HG03175 (cell line): ENCODE measurements around the gene NRP2.

Experiments
- ATAC-seq: cut with Tn5 transposase; IDR thresholded peaks from one replicate; pipeline ENCODE4 v1.9.1; 2021; ENCODE audit warnings: mild to moderate bottlenecking, moderate library complexity; ENCODE audit not compliant: unreplicated experiment

Gene NRP2

GRCh38 chr2:205752296-205752820 lies 70.1 kb downstream of the NRP2 start:
- no peak for ATAC-seq

GRCh38 chr2:205752924-205753323 lies 70.6 kb downstream of the NRP2 start:
- ATAC-seq: no peak

GRCh38 chr2:205754285-205754923 lies 72.1 kb downstream of the NRP2 start:
- ATAC-seq: no peak

GRCh38 chr2:205754924-205755321 lies 72.6 kb downstream of the NRP2 start:
- ATAC-seq: no peak

DNA sequence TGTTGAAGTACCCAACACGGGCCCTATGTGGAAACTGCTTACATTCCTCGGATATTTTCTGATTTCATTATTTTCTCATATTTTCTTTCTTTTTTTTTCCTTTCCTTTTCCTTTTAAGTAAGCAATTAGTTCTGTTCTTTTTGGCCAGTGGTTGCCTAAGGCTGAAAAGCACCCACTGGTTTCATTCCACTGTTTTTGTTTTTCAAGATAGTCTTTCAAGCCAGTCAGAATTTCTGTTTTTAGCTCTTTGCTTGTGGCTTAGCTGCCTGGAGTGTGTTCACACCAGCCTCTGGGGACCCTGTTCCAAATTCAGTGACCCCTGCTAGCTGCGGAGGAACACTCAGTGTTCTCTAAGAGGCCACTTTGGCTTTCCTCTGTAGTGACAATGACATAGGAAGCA lies 73.6 kb downstream of the NRP2 start:
- ATAC-seq: no peak

DNA sequence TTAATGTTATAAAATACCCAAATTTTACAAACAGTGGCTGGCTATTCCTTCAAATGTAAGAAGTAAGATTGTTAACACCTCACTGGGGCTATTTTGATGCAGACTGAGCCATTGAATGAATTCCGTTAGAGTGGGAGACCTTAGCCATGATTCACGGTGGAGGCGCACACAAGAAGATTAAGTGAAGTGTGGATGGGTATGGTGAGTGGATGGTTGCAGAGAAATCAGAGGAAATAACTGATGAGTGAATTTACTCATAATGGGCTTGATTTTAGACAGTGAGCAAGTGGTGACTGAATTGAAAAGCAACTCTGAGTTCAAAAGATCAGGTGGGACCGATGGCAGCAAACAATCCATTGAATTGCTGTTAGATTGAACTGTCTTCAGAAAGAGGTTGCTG lies 75.0 kb downstream of the NRP2 start:
- no peak for ATAC-seq

DNA sequence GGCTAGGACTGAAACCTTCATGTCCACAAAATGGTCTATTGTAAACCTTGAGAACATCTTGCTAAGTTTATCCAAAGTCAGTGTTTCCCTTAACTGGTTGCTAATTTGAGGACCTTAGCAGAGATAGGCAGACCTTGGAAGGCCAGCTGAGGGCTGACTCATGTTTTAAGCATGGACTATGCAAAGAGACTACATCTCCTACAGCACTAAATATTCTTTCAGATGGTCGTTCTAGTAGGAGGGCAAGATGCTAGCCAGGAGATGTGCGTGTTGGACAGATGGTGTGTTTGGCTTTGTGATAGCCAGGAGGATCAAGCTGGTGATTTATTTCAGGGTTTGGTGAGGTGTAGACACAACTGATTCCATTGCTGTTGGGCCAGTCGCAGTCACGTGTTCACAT lies 75.8 kb downstream of the NRP2 start:
- ATAC-seq: no peak

- ATAC-seq: no peak
Measured at GRCh38 chr2:205758500-205758899, 76.2 kb downstream of the NRP2 start.

DNA sequence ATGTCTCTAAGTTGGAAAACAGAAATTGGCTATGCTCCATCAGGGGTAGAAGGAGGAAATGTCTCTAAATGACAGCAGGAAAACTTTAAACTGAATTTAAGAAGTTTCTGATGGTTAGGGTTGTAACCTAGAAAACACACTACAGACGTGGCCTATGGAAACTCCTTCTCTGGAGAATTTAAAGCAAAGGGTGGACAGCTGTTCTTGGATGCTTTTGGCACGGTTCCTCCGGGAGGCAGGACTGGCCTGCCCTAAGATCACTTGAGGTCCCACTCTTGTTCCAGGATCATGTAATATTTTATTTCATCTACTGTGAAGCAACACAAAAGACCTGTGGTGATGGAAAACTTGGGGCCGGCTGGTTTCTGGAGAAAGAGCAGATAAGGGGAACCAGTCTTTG lies 77.0 kb downstream of the NRP2 start:
- no peak for ATAC-seq

DNA sequence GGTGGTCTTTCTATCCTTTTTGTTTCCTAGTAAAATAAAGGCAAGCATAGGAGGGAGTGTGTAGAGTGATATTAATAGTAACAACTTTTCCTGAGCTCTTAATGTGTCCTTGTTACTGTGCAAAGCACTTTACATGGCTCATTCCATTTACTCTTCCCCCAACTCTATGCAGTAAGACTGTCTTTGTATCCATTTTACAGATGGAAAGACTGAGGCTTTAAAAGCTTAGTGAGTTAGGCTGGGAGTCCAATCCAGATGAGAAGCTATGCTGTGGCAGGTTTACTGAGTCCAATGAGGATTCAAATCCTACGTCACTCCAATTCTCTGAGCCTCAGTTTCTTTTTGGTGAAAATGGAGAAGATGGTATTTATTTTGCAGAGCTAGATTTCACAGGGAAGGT lies 77.4 kb downstream of the NRP2 start:
- ATAC-seq: no peak

- ATAC-seq: no peak
Measured at GRCh38 chr2:205760157-205760556, 77.9 kb downstream of the NRP2 start.

GRCh38 chr2:205761421-205761820 lies 79.1 kb downstream of the NRP2 start:
- no peak for ATAC-seq

- ATAC-seq: no peak
Measured at GRCh38 chr2:205762881-205763280, 80.6 kb downstream of the NRP2 start.

DNA sequence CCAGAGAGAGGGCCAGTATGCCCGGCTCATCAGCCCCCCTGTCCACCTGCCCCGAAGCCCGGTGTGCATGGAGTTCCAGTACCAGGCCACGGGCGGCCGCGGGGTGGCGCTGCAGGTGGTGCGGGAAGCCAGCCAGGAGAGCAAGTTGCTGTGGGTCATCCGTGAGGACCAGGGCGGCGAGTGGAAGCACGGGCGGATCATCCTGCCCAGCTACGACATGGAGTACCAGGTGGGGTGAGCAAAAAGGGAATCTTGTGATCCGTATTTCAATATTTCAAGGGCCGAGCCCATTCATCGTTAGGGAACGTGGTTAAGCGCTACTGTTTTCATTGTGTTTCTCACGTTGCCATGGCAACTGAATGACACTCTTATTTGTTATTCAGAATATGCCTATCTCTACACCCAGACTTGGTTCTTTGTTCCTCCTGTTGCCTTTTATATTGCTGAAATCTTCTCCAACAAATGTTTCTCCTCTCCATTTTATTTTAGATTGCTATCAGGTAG lies 81.5 kb downstream of the NRP2 start:
- peak; percentile 37 for ATAC-seq

- no peak for ATAC-seq
Measured at GRCh38 chr2:205764270-205764746, 82.0 kb downstream of the NRP2 start.

DNA sequence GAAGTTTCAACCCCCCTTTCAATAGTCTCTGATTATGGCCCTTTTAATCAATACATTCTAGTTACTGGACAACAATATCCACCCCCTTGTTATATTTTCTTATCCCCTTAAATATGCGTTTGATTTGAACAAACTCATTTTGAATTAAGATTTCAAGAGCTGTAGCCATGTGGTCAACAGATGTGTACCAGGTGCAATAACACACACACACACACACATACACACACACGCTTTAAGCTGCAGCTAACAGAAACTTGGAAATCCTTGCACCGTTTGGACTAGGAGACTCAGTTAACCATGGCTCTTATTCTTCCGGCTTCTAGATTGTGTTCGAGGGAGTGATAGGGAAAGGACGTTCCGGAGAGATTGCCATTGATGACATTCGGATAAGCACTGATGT lies 82.8 kb downstream of the NRP2 start:
- no peak for ATAC-seq

DNA sequence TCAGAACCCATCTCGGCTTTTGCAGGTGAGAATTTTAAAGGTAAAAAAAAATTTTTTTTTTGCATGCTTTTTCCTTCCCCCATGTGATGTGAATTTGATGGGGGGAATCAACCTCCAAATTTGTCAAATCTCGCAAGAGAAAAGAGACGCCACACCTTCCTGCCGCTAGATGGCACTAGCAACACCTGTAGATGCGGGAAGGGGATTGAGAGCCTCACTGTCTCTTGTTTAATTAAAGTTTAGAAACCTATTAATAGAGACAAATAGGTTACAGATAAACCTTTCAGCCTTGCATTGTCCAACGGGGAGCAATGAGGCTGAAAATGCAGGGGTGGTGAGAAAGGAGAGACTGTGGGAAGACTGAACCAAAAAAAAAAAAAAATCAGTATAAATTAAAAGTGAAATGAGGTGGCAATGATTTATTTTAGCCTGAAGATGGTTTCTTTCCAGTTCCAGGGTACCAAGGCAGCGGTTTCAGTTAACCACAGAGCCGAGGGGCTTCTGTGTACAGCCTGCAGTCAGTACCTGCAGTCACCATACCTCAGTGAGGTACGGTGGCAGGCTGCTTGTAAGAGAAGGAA lies 84.6 kb downstream of the NRP2 start:
- peak; percentile 62 for ATAC-seq

DNA sequence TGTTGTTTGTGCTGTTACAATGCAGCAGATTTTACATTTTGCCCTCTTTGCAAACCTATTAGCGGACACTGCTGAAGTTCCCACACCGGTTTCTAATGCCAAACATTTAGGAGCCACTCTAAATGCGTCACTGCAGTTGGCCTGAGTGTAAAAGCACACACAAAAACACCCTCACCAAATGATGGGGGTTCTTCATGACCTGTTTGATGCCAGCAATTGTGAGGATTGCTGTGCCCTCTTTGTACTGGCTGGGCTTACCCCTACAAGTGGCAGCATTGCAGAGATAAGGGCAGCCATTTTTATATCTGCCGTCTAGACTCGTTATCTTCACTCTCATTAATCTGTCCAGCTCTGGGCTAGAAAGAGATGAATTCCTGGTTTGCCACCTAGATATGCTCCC lies 85.3 kb downstream of the NRP2 start:
- no peak for ATAC-seq

- ATAC-seq: no peak
Measured at GRCh38 chr2:205768341-205768740, 86.0 kb downstream of the NRP2 start.

- ATAC-seq: no peak
Measured at GRCh38 chr2:205768815-205769494, 86.7 kb downstream of the NRP2 start.

GRCh38 chr2:205769495-205769850 lies 87.2 kb downstream of the NRP2 start:
- ATAC-seq: no peak

- ATAC-seq: no peak
Measured at GRCh38 chr2:205769879-205770278, 87.6 kb downstream of the NRP2 start.
